ENCODE results near the gene RERE.

- TF ChIP-seq CTCF (IDR thresholded peaks at IDR 0.05), result no peak
- no peak for TF ChIP-seq POLR2A (IDR thresholded peaks at IDR 0.05)
- TF ChIP-seq EP300 (IDR thresholded peaks at IDR 0.05), result no peak
These were observed 278.9 kb downstream of the RERE start for GRCh38 chr1:8538502-8538901.
